SHP77 treated with DMSO at 0.1 percent for 48 hours (cell line): ENCODE measurements around the gene CDK4.
"Not testable (repeated sequence)": the region's sequence is repeated elsewhere in the genome, so short reads cannot be mapped to it uniquely, and the experiment has no call there.

Source experiments
- DNase-seq: peaks from one replicate; lab custom pipeline; 2025; lab: John Stamatoyannopoulos, UW

CDK4 gene

DNA sequence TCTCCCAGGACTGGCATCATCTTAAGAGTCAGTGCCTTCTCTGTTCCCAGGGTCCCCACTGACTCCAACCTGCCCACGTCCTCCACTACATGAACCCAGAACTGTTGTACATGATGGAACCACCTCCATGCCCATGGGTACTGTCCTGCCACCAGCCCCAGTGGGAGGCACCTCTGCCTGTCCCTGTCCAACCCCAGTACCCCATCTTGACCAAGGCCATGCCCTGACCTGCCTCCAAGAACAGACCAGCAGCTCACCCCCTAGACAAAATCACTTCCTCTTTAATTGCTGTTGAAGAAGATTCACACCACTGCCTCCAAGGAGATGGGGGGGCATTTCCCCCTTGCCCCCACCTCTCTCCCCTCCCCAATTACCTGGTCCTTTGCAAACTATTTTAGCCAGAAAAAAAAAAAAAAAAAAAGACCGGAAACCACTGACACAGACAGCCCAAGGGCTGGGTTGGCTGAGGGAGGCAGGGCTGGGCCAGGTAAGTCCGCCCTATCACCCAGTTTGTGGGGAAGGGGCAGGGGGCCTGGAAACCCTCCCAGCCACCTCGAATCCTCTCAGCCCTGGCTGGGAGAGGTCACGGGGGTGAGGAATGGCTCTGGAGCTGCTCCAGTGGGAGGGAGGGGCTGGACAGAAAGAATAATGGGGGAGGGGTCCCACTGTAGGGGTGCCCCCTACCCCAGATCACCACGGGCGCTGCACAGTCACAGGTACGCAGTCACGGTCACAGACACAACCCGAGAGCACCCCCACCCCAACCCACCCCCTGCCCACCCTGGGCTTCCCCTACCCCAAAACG is 27.0 kb downstream of the CDK4 start:
- no peak for DNase-seq

DNA sequence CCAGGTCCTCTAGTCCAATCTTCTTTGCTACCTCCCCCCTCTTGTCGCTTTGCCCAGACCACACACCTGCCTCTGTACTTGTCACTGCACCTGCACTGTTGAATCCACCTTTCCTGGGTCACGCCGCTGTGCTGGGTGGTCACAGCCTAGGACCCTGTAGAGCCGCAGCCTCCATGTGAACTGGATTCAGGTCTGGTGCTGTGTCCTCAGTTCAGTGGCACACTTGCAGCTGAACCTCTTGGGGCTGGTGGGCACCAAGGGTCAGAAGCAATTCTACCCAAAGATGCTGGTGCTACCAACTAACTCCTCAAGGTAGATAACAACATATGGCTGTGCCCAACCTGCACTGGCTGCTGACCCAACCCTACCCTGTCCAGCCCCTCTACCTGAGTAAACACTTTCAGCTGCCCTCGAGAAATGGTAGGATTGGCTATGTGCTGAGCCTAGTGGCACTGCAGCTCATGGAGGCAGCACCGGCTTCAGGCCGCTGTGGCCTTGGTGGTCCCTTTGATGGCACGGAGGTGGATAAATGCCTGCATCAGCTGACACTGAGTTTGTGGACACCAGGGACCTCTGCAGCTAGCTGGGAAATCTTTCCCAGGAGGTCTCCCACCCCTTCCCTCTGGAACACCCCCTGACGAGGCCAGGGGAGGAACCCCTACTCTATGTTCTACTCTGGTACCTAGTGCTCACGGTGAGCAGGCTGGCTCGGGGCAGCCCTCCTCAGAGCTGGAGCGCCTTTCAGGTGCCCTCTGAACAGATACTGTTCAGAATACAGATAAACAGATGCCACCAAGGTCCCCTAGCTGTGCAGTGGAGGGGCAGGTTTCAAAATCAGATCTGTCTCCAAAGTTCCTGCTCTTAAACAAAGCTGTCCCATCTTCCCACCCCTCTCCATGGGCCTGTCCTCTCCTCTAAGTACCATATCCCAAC is 27.8 kb downstream of the CDK4 start:
- no peak for DNase-seq

DNA sequence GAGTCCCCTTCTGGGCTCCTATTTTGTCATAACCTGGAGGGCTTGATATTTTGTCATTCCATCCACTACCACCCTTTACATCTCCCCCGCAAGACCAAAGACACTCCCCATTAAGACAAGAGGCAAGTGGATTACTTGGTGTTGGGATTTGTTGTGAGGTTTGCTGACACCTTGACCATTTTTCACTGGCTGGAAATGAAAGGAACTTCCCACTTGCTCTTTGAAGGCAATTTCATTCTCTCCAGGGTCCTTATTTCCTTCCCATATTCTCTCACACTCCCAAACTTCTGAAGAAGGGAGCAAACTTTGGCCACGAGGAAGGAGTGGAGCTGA is 28.5 kb downstream of the CDK4 start:
- DNase-seq = no peak

DNA sequence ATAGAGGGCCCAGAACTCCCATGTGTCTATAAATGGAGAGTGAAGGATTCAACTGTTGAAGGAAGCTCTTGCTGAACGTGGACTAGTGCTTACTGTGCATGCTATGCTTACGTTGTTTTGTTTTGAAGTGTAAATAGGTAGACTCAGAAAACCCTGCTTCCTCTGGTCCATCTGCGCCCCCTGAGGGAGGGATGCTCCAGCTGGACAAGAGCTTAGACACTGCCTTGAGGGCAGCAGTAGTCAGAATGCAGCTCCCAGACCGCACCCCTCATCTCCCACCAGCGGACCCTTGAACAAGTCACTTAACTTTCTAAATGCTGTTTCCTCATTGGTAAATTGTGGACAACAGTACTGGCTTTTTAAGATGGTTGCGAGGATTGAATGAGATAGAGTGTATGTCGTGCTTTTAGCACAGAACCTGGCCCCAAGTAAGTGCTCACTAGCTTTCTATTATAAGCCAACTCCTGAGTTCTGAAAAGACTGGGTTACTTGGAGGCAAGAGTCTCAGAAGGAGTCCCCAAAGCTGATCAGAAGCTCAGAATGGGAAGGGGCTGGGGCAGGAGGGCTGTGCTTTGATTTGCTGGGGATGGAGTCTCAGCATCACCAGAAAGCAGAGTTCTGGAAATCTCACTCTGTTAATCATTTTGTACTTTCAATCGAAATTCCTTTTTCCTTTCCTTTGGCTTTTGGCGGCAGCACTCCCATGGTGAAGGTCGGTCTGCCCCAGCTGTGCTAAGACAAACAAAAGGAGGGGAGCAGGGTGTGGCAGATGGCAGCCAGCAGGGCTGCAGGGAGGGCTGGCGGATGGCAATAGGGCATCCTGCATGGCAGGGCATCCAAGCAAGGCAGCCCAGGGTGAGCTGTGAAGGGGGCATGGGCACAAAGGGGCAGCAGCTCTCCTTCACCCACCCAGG is 29.1 kb downstream of the CDK4 start:
- no peak for DNase-seq

DNA sequence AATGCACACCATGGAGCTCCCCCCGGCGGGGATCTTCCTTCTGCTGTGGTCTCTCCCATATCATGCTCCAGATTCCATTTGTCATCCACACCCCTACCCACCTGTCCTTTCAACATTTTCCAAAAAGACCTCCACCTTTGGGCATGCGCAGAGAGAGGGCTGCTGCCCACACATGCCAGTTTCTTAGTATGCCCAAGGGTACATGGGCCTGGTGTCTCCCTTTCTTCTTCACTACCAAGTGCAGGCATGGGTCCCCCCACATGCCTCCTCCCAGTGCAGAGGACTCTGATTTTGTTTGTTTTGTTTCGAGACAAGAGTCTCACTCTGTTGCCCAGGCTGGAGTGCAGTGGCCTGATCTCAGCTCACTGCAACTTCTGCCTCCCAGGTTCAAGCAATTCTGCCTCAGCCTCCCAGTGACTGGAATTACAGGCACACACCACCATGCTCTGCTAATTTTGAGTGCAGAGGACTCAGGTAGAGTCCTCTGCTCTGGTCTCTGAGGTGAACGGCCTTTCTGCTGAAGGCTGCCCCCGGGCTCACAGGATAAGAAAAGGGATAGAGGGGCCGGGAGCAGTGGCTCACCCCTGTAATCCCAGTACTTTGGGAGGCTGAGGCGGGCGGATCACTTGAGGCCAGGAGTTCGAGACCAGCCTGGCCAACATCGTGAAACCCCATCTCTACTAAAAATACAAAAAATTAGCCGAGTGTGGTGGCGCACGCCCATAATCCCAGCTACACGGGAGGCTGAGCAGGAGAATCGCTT is 30.1 kb downstream of the CDK4 start:
- not testable (repeated sequence) for DNase-seq

DNA sequence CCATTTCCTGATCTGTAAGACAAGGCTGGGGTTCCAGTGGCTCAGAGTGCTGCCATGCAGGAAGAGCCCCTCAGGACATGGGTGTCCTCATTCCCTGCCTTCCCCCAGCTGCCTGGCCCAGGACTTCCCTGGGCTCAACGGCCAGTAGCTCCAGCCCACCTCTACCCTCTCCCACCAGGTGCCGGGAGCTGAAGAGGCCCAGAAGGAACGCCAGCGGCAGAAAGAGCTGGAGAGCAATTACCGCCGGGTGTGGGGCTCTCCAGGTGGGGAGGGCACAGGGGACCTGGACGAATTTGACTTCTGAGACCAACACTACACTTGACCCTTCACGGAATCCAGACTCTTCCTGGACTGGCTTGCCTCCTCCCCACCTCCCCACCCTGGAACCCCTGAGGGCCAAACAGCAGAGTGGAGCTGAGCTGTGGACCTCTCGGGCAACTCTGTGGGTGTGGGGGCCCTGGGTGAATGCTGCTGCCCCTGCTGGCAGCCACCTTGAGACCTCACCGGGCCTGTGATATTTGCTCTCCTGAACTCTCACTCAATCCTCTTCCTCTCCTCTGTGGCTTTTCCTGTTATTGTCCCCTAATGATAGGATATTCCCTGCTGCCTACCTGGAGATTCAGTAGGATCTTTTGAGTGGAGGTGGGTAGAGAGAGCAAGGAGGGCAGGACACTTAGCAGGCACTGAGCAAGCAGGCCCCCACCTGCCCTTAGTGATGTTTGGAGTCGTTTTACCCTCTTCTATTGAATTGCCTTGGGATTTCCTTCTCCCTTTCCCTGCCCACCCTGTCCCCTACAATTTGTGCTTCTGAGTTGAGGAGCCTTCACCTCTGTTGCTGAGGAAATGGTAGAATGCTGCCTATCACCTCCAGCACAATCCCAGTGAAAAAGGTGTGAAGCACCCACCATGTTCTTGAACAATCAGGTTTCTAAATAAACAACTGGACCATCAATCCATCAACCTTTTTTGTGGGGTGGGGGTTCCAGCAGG is 31.2 kb downstream of the CDK4 start:
- DNase-seq = no peak

DNA sequence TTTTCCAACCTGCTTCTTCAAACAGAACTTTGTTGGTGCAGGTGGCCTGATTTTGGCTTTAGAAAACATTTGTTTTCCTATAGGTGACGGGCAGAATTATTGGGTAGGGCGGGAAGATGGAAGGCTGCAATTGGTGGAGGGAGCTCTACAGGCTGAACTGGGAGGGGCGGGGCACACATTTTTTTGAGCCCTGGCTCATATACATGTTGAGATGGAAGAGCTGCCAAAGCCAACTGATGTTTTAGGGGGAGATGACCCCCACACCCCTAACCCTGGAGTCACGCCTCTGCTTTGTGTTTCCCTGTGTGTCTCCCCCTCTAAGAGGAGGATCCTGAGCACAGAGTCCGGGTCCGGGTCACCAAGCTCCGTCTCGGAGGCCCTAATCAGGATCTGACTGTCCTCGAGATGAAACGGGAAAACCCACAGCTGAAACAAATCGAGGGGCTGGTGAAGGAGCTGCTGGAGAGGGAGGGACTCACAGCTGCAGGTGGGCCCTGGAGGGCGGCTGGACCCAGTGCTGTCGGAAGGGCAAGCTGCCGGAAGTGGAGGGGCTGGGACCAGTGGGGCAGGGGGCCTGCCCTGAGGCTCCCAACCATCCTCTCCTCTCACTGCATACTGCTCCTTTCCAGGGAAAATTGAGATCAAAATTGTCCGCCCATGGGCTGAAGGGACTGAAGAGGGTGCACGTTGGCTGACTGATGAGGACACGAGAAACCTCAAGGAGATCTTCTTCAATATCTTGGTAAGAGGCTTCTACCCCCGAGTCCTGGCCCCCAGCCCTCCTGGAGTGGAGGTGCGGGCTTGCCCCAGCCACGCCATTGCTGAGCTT is 32.1 kb downstream of the CDK4 start:
- no peak for DNase-seq

DNA sequence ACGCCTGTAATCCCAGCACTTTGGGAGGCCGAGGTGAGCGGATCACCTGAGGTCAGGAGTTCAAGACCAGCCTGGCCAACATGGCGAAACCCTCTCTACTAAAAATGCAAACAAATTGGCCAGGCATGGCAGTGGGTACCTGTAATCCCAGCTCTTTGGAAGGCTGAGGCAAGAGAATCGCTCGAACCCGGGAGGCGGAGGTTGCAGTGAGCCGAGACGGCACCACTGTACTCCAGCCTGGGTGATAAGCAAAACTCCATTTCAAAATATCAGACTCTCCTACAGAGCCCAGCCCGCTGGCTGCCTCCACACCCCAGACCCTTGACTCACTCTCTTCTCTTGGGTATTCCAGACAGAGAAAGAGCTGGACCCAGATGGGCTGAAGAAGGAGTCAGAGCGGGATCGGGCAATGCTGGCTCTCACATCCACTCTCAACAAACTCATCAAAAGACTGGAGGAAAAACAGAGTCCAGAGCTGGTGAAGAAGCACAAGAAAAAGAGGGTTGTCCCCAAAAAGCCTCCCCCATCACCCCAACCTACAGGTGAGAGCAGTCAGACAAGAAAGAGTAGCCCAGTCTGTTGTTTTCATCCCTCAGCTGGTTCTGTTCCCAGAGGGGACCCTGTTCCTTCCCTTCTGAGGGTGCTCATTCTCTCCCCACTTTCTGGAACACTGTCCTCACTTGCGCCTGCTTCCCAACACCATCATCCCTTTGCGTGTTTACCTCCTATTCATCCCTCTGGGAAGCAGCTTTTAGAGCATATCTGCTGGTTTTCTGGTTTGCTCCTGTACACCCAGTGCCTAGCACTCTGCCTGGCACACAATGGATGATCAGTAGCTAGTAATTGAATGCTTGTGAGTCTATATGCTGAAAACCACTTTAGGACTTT is 33.2 kb downstream of the CDK4 start:
- no peak for DNase-seq

DNA sequence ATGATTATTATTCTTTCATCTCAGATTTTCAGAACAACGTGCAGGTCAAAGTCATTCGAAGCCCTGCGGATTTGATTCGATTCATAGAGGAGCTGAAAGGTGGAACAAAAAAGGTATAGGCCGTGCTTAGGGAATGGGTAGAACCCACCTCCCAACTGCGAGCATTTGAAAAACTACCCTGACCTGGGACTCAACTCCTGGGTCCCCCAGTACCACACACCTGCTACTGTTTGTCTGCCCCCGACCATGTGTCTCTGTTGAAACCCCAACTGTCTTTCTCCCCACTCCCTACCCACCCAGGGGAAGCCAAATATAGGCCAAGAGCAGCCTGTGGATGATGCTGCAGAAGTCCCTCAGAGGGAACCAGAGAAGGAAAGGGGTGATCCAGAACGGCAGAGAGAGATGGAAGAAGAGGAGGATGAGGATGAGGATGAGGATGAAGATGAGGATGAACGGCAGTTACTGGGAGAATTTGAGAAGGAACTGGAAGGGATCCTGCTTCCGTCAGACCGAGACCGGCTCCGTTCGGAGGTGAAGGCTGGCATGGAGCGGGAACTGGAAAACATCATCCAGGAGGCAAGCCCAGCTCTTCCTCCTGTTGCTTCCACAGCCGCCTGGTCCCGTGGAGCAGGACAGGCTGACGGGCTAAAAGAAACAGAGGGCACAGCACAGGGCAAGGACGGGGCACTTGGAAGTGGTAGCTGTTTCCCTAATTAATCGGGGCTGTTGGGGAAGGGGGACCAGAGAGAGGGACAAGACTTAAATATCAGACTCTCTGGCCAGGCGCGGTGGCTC is 34.1 kb downstream of the CDK4 start:
- no peak for DNase-seq

DNA sequence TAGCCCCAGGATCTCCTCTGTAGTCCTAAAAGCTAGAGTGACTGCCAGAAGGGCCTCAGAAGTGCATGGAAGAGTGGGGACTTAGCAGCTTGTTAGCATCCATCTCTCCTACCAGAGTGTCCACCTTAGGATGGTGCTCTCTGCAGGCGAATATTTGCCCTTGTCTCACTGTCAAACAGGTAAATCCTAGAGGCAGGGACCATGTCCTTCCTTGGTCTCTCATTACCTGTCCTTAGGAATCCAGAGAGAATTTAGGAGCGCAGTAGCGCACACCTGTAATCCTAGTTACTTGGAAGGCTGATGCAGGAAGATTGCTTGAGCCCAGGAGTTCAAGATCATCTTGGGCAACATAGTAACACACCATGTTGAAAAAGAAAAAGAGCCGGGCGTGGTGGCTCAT is 35.0 kb downstream of the CDK4 start:
- DNase-seq = no peak

DNA sequence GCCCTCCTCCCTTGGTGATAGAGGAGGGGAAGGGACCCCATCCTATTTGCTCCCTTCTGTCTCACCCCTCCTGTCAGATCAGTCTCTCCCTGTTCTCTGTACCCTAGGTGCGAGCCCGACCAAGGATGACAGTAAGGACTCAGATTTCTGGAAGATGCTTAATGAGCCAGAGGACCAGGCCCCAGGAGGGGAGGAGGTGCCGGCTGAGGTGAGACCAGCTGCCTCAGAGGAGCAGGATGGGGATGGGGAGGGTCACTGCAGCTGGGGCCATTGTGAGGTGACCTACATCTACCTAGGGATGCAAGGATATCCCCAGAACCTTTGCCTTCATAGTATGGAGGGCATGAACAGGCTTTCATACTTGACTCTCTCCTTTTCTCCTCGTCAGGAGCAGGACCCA is 35.8 kb downstream of the CDK4 start:
- DNase-seq = no peak

DNA sequence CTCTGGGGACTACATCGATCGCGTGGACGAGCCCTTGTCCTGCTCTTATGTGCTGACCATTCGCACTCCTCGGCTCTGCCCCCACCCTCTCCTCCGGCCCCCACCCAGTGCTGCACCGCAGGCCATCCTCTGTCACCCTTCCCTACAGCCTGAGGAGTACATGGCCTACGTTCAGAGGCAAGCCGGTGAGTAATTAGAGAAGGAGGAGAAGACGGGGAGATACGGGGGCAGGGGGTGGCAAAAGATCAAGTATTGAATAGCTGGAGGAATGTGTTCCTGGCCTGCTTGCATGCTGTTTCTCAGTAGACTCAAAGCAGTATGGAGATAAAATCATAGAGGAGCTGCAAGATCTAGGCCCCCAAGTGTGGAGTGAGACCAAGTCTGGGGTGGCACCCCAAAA is 36.3 kb downstream of the CDK4 start:
- no peak for DNase-seq

DNA sequence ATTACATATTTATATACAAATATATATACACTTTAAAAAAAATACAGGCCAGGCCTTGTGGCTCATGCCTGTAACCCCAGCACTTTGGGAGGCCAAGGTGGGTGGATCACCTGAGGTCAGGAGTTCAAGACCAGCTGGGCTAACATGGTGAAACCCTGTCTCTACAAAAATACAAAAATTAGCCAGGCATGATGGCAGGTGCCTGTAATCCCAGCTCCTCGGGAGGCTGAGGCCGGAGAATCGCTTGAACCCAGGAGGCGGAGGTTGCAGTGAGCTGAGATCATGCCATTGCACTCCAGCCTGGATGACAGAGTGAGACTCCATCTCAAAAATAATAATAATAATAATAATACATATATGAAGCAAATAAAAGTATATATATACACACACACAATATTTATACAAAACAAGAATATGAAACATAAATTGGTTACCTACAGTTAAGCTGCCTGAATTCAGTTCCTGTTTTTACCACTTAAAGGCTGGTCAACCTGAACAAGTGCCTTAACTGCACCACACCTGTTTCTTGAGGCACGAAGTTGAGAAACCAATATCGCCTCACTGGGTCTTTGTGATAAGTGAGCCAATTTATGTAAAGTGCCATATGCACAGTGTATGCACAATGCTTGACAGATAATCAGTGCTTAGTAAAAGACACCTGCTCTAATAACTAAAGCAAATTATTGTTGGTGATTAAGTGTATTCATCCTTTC is 36.9 kb downstream of the CDK4 start:
- DNase-seq = not testable (repeated sequence)

DNA sequence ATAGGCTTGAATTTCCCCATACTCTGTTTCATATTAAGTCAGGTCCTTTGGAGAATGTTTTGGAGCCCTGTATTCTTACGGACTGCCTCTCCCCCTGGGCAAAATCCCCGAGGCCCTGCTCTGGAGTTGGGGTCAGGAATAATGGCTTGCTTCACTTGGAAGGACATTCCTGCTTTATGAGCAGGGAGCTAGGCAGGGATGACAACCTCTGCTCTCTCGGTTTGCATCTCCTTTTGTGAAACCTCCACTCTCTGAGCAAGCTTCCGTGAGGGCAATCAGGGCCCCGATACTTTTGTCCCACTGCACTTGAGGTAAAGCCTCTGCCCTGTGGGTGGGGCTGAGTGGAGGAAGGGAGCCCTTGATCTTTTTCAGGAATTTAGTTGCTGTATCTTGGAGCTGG is 38.9 kb downstream of the CDK4 start:
- no peak for DNase-seq

DNA sequence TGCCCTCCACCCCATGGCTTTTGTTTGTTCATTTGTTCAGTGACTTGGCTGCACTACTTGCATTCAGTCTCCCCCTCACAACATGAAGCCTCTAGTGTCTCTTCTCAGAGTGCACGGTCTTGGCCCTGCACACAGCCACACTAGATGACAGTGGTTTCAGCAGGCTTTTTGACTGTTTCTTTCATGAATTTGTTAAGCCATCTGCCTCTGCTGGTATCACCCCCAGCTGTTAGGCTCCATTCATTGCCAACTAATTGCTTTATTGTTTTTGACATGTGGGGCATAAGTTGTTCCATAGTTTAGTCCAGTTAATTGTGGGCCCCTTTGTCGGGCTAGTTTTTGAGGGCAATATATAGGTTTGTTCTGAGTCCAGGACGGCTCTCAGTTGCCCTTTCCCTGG is 39.4 kb downstream of the CDK4 start:
- no peak for DNase-seq

DNA sequence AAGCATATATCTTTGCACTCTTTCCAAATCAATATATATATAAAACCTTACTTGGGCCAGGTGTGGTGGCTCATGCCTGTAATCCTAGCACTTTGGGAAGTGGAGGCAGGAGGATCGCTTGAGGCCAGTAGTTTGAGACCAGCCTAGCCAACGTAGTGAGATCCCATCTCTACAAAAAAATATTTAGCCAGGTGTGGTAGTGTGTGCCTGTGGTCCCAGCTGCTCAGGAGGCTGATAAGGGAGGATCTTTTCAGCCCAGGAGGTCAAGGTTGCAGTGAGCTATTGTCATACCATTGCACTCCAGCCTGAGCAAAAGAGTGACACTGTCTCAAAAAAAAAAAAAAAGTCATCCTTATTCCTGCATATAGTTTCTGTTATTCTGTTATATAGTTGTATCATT is 43.8 kb downstream of the CDK4 start:
- no peak for DNase-seq

DNA sequence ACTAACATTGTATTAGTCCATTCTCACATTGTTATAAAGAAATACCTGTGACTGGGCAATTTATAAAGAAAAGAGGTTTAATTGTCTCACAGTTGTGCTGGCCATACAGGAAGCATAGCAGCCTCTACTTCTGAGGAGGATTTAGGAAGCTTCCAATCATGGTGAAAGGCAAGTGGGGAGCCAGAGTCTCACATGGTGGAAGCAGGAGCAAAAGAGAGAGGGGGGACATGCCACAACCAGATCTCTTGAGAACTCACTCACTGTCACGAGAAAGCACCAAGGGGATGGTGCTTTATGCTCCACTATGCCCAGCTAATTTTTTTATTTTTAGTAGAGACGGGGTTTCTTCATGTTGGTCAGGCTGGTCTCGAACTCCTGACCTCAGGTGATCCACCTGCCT is 44.9 kb downstream of the CDK4 start:
- DNase-seq = no peak
